GM18867 (cell line): ENCODE data around the gene SLC47A2.

Experiments
- ATAC-seq: cut with Tn5 transposase; IDR thresholded peaks from one replicate; pipeline ENCODE4 v1.9.1; 2021; ENCODE audit warnings: mild to moderate bottlenecking, moderate library complexity; ENCODE audit not compliant: unreplicated experiment

The SLC47A2 gene

DNA sequence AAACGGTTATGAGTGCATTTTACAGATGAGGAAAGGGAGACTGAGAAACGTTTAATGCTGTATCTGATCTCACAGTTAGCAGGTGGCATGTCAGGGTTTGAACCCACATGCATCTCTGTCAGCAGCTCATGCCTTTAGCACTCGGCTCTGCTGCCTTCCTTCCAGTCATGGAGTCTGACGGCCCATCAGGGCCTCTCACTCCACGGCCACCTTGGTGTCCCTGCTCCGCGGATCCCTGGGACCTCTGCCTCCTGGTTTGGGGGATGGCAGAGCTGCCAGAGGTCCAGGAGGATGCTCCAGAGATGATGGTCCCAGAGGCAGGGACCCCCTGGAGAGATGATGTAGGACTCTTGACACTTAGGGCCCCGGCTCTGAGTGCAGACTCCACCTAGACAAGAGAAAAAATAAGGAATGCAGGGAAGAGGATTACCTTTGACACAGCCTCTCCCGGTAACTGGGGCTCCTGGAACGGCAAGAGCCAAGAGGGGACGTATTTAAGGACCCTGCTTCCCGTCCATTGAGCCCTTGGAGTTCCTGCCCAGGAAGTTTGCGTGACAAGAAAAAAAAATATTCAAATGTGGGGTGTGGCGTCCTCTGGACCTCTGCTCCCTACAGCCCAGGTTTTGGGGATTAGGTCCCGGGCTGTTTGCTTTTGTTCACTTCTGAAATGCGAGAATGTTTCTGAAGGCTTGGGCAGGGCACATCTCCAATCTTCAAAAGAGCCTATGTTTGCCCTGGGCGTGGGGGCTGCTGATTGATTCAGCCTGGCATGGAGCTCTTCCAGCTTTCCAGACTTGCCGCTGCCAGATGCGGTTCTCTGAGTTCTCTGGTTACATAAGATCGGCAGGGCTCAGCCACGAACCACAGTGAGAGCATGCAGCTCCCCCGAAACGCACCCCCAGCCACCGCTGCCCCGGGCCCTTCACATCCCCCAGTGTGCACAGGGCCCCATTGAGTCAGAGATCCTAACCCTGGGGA is 31.7 kb upstream of the SLC47A2 start, which contains the start of gene ALDH3A1:
ALDH3A1 (minus strand) TSS at position 470 of the 978 bp plus-strand sequence. CDS start 3,169 bp downstream, outside the sequence.
- no peak for ATAC-seq

DNA sequence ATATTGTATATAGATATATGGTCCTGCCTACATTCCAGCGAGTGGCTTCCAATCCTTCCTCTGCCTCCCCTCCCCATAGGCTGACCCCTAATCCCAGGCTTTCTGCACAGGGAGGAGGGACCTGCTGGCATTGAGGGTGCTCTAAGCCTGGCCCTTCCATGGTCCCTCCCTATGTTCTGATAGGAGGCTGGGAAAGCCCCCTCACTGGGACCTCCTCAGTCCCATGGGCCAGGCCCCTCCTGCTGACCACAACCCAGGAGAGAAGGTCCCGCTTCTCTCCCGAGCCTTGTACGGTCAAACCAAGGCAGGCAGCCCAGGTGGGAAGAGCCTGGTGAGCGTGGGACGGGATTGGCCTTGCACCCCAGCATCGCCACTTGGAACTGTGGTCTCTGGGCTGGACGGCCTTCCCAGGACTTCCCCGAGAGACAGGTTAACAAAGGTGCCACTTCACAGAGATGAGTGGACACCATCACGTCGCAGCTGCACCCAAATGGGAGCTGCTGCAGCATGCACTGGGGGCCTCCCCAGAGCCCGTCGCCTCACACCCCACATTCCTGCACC is 30.9 kb upstream of the SLC47A2 start:
- ATAC-seq: no peak

GRCh38 chr17:19746517-19746916 is 30.1 kb upstream of the SLC47A2 start:
- no peak for ATAC-seq

DNA sequence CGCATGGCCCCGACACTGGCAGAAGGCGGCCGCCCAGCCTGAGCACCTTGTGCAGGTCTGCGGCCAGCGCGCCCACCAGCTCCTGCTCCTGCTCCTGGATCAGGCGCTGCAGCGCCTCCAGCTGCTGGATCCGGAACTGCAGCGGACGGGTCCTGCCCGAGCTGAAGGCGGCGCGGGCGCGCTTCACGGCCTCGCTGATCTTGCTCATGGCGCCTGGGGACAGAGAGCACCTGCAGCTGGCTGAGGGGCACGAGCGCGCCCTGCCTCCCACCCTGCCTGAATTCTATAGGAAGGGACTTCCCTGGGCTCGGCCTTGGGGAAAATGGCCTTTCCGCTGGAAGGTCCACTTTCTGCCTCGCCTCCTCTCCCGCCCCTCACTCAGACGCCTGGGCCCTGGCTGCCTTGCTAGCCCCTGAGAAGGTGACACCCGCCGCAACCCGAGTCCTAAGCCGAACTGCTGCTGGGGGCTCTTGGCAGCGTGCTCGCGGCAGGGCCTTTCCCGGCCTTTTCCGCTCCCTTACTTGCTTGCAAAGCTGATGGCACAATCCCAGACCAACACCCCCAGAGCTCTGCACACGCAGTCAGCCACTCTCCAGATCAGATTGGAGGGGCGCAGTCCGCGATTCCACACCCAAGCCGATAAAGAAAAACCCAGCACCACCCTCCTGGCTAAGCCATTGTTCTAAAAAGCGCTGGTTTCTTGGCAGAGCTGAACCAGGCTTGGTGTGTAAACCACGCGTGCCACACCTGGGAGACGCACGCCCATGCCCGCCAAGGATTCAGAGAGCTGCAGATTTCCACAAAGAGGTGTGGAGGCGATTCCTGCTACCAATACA is 28.8 kb upstream of the SLC47A2 start:
- ATAC-seq: no peak

GRCh38 chr17:19744492-19744891 is 28.1 kb upstream of the SLC47A2 start:
- no peak for ATAC-seq

- no peak for ATAC-seq
Measured at GRCh38 chr17:19743101-19744100, 27.0 kb upstream of the SLC47A2 start.

- ATAC-seq: no peak
Measured at GRCh38 chr17:19742495-19742894, 26.1 kb upstream of the SLC47A2 start.

- no peak for ATAC-seq
Measured at GRCh38 chr17:19741832-19742457, 25.6 kb upstream of the SLC47A2 start.

DNA sequence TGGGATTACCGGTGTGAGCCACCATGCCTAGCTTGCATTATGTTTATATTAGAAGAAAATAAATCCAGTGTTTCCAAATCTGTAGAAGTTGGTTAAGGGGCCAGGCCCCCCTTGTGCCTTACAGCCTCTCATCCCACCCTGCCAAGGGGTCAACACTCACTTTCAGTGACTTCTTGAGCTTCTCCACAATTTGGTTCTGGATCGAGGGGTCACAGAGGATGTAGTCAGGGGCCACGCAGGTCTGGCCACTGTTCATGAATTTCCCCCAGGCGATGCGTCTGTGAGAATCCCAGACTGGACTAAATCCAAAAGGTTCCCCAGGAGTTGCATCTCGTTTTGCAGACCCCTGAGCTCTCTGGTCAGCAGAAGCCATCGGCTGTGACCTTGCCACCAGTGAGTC is 24.5 kb upstream of the SLC47A2 start:
- ATAC-seq: no peak

DNA sequence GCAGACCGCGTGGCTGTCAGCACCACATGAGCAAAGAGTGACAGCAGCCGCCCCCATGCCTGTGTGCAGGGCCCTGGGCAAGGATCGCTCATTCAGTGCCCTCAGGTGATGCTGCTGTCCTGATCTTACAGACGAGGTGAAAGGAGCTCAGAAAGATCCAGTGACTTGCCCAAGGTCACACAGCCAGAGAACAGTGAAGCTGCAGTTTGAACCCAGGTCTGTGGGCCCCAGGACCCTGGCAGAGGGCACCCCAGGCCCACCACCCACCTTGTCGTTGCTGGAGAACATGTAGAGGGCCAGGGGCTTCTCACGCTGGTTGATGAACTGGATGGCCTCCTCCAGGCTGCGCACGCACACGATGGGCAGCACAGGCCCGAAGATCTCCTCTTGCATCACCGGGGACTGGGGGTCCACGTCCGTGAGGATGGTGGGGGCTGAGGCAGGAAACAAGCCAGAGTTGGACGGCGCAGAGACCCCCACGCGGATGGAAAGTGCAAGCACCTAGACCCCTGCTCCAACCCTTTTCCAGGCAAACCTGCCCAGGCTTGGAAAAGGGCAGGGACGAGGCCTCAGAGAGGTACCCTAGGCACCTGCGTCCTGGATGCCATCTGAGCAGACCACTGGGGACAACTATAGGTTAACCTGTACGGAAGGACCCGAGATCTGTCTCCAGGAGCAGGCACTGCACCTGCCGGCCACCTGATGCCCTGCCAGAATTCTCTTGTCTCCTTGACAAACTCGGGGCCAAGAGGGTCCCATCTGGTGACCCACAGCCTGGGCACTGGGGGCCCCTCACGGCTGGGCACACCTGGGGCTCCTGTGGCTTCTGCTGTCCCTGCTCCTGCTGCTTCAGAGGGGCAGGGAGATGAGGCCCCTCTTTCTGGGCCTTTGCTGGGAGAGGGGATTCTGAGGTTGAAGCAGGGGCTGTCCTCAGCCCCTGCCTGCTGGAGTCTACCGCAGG is 23.1 kb upstream of the SLC47A2 start:
- ATAC-seq: no peak

GRCh38 chr17:19738757-19739156 is 22.4 kb upstream of the SLC47A2 start:
- ATAC-seq: no peak

DNA sequence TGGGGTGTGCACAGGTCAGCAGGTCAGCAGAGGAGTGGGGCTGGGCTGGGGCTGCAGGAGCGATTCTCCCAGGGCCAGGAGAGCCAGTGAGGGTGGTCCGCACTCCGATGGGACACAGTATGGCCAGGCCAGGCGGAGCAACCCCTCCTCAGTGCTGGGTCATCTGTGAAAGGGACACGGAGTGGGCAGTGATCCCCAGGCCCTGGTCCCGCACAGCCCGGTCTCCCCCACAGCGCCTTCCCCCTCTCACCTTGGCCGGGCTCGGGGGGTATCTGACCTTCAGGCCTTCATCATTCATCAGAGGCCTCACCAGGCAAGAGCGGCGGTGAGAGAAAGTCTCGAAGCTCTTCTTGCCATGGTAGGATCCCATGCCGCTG is 21.7 kb upstream of the SLC47A2 start:
- ATAC-seq: no peak

DNA sequence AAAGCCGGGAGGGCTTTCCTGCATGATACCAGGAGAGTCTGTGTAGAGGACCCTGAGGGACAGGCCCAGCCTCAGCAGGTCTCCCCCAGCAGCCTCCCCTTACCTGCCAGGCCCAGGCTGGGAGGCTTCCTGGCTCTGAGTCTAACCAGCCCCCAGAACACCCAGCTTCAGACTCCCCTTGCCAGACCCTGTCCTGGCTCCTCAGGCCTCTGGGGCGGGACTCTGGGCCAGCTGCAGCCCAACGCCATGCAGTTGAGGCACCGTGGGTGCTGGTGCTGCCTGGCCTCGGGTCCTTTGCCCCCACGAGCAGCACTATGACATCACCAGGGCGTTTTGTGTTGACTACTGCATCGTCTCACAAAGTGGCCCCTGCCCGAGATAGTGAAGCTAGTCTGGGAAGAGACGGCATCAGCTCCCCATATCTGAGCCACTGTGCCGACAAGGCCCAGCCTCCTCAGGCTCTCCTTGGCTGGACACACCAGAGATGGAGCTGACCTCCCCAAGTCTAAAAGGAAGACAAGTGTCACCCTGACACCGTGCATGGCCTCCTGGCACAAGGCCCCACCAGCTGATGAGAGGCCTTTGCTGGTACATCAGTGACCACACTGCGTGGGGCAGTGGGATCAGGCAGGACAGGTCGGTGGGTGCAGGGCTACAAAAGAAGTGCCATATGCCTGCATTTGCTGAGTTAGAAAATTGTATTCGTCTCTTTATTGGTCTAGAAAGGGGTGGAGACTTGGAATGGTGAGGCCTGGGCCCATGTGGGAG is 21.1 kb upstream of the SLC47A2 start:
- ATAC-seq: no peak

DNA sequence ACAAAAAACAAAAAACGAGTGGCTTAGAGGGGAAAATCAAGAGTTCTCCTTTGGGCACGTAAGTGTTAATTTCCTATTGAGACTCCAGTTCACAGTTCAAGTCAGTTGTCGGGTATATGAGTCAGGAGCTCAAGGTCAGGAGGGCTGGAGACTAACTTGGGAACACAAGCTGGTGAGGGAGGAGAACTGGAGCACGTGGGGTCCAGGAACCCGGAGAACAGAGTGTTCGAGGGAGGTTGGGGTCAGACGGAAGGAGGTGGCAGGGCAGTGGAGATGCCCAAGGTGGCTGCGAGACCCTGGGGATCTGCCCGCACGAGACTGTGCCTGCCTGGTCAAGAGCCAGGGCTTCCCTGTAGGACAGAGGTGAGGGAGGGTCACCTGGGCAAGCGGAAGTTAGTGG is 19.7 kb upstream of the SLC47A2 start:
- ATAC-seq: no peak

GRCh38 chr17:19733953-19734526 is 17.7 kb upstream of the SLC47A2 start:
- ATAC-seq: no peak

GRCh38 chr17:19731626-19732025 is 15.2 kb upstream of the SLC47A2 start:
- no peak for ATAC-seq

GRCh38 chr17:19730843-19731242 is 14.5 kb upstream of the SLC47A2 start:
- no peak for ATAC-seq
